ENCODE data around the gene DMBT1. TPM values are rescaled to one million over a fixed set of nuclear protein-coding genes. Genes with fewer than 3 reads are reported as not detected.

The DMBT1 gene
- total RNA-seq, 2 donors from 2014 or later = 0.14 TPM; not detected in 1

- no peak for TF ChIP-seq CTCF (IDR thresholded peaks at IDR 0.05)
- Histone ChIP-seq H3K4me3 (no peak overlapping the region), H3K4me1 (ENCODE audit: control insufficient read depth in 1 of 2, low read depth in 2 of 2) (no peaks in the 10 kb centered on the region), H3K27me3 (replicated peaks; ENCODE audit: insufficient read depth) (no peaks in the 10 kb centered on the region), H3K27ac (no peak overlapping the region), H3K36me3 (no peaks in the 10 kb centered on the region), H3K9me3 (no peaks in the 10 kb centered on the region)
- ATAC-seq (ENCODE audit: insufficient number of reproducible peaks, low FRiP score, low read depth) = no peak
- DNase-seq (ENCODE audit: low spot score) = no peak
Observed at GRCh38 chr10:122546242-122546641, 14.3 kb upstream of the DMBT1 start.

- Histone ChIP-seq H3K4me3 (no peak overlapping the region), H3K4me1 (ENCODE audit: control insufficient read depth in 1 of 2, low read depth in 2 of 2) (no peaks in the 10 kb centered on the region), H3K27me3 (replicated peaks; ENCODE audit: insufficient read depth) (no peaks in the 10 kb centered on the region), H3K36me3 (no peaks in the 10 kb centered on the region), H3K9me3 (no peaks in the 10 kb centered on the region), H3K27ac (no peak overlapping the region)
- DNase-seq (ENCODE audit: low spot score) (no peak), ATAC-seq (ENCODE audit: insufficient number of reproducible peaks, low FRiP score, low read depth) (no peak)
- TF ChIP-seq CTCF (IDR thresholded peaks at IDR 0.05) = no peak
Observed at GRCh38 chr10:122548407-122549085, 12.0 kb upstream of the DMBT1 start.

- Histone ChIP-seq H3K27ac (no peak overlapping the region), H3K4me3 (no peak overlapping the region), H3K9me3 (no peaks in the 10 kb centered on the region), H3K4me1 (ENCODE audit: control insufficient read depth in 1 of 2, low read depth in 2 of 2) (no peaks in the 10 kb centered on the region), H3K27me3 (replicated peaks; ENCODE audit: insufficient read depth) (no peaks in the 10 kb centered on the region), H3K36me3 (no peaks in the 10 kb centered on the region)
- no peak for DNase-seq (ENCODE audit: low spot score)
- ATAC-seq (ENCODE audit: insufficient number of reproducible peaks, low FRiP score, low read depth) = no peak
- no peak for TF ChIP-seq CTCF (IDR thresholded peaks at IDR 0.05)
Observed at GRCh38 chr10:122549636-122550035, 10.9 kb upstream of the DMBT1 start.

- TF ChIP-seq CTCF (IDR thresholded peaks at IDR 0.05) = no peak
- DNase-seq (ENCODE audit: low spot score) = no peak
- Histone ChIP-seq H3K4me3 (no peak overlapping the region), H3K9me3 (no peaks in the 10 kb centered on the region), H3K27me3 (replicated peaks; ENCODE audit: insufficient read depth) (no peaks in the 10 kb centered on the region), H3K36me3 (no peaks in the 10 kb centered on the region), H3K27ac (no peak overlapping the region), H3K4me1 (ENCODE audit: control insufficient read depth in 1 of 2, low read depth in 2 of 2) (no peaks in the 10 kb centered on the region)
- no peak for ATAC-seq (ENCODE audit: insufficient number of reproducible peaks, low FRiP score, low read depth)
Observed at GRCh38 chr10:122550427-122550826, 10.1 kb upstream of the DMBT1 start.

GRCh38 chr10:122550983-122551382, 9.6 kb upstream of the DMBT1 start:
- Histone ChIP-seq H3K4me1 (ENCODE audit: control insufficient read depth in 1 of 2, low read depth in 2 of 2) (no peaks in the 10 kb centered on the region), H3K27me3 (replicated peaks; ENCODE audit: insufficient read depth) (no peaks in the 10 kb centered on the region), H3K36me3 (no peaks in the 10 kb centered on the region), H3K9me3 (no peaks in the 10 kb centered on the region), H3K27ac (no peak overlapping the region), H3K4me3 (no peak overlapping the region)
- no peak for TF ChIP-seq CTCF (IDR thresholded peaks at IDR 0.05)
- DNase-seq (ENCODE audit: low spot score) (no peak), ATAC-seq (ENCODE audit: insufficient number of reproducible peaks, low FRiP score, low read depth) (no peak)
